ENCODE results near the gene TADA2B.

TADA2B gene

DNA sequence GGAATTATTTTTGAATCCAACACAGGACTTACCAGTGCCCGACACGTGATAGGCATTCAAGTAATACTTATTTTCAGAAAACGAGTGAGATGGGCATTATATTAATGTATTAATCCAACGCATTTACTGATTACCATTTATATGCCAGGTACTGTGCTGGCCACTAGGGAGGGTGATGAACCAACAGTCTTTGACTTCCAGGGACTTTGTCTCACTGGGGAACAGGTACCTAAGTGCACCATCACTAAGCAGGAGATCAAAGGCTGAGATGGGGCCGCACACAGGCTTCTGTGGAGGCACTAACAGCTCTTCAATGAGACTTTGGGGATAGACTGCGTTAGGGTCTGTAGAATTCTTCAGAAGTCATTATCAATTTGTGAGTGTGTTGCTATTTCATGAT lies 5.7 kb upstream of the TADA2B start:
- Histone ChIP-seq H3K4me3 (ENCODE audit: low read depth, low read length, poor library complexity, severe bottlenecking) (no peak overlapping the region), H3K27ac (ENCODE audit: low read depth, low read length, poor library complexity, severe bottlenecking) (no peak overlapping the region), H2AFZ (ENCODE audit: low read length) (no peak overlapping the region), H4K20me1 (ENCODE audit: insufficient read depth, low read length) (no peaks in the 10 kb centered on the region), H3K9me3 (ENCODE audit: low read length) (no peaks in the 10 kb centered on the region), H3K79me2 (ENCODE audit: insufficient read depth, low read length) (no peaks in the 10 kb centered on the region), H3K36me3 (ENCODE audit: insufficient read depth, low read length) (no peaks in the 10 kb centered on the region), H3K27me3 (ENCODE audit: insufficient read depth, low read length) (no peaks in the 10 kb centered on the region), H3K9me2 (ENCODE audit: low read depth, low read length) (no peaks in the 10 kb centered on the region), H3K4me2 (ENCODE audit: low read length) (no peak overlapping the region), H3F3A (ENCODE audit: insufficient read depth, low read length) (no peaks in the 10 kb centered on the region), H3K9ac (ENCODE audit: low read length) (no peak overlapping the region), H3K4me1 (ENCODE audit: insufficient read depth, low read length, severe bottlenecking) (no peaks in the 10 kb centered on the region)
- TF ChIP-seq, protein P1, sequence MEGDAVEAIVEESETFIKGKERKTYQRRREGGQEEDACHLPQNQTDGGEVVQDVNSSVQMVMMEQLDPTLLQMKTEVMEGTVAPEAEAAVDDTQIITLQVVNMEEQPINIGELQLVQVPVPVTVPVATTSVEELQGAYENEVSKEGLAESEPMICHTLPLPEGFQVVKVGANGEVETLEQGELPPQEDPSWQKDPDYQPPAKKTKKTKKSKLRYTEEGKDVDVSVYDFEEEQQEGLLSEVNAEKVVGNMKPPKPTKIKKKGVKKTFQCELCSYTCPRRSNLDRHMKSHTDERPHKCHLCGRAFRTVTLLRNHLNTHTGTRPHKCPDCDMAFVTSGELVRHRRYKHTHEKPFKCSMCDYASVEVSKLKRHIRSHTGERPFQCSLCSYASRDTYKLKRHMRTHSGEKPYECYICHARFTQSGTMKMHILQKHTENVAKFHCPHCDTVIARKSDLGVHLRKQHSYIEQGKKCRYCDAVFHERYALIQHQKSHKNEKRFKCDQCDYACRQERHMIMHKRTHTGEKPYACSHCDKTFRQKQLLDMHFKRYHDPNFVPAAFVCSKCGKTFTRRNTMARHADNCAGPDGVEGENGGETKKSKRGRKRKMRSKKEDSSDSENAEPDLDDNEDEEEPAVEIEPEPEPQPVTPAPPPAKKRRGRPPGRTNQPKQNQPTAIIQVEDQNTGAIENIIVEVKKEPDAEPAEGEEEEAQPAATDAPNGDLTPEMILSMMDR (IDR thresholded peaks at IDR 0.05; ENCODE audit: low read length) = peak; percentile 30; the same call in 1 of the 2 replicates
- TF ChIP-seq EZH2 (IDR thresholded peaks at IDR 0.05; ENCODE audit: borderline replicate concordance, low read length) = no peak

DNA sequence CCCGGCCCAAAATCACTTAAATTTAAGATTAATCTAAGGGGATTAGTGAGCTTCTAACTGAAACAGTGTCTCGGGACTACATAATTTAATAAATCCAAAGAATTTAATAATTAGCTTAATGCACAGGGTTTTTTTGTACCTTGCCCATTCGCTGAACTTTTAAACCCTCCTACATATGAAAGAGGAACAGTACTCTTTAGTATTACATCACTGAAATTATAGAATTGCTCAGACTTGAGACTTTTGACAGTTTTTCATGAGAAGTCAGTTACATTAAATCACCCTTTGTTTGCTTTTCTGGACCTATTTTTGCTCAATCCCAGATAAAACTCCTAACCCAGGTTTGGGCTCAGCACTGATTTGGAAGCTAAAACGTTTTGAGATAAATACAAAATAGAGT lies 2.4 kb upstream of the TADA2B start:
- H3K4me1 ChIP-seq (ENCODE audit: insufficient read depth, low read length, severe bottlenecking) = peaks cover 16% of the 10 kb centered on the region
- H3K79me2 ChIP-seq (ENCODE audit: insufficient read depth, low read length) = peaks cover 16% of the 10 kb centered on the region
- no peaks in the 10 kb centered on the region for H3K27me3 ChIP-seq (ENCODE audit: insufficient read depth, low read length)
- H3K4me2 ChIP-seq (ENCODE audit: low read length) = no peak overlapping the region
- H3K9me2 ChIP-seq (ENCODE audit: low read depth, low read length) = no peaks in the 10 kb centered on the region
- TF ChIP-seq EZH2 (IDR thresholded peaks at IDR 0.05; ENCODE audit: borderline replicate concordance, low read length) = no peak
- TF ChIP-seq, protein P1 (IDR thresholded peaks at IDR 0.05; ENCODE audit: low read length) = no peak
- H3K9me3 ChIP-seq (ENCODE audit: low read length) = no peaks in the 10 kb centered on the region
- H3K4me3 ChIP-seq (ENCODE audit: low read depth, low read length, poor library complexity, severe bottlenecking) = no peak overlapping the region
- no peaks in the 10 kb centered on the region for H4K20me1 ChIP-seq (ENCODE audit: insufficient read depth, low read length)
- no peak overlapping the region for H3K27ac ChIP-seq (ENCODE audit: low read depth, low read length, poor library complexity, severe bottlenecking)
- H2AFZ ChIP-seq (ENCODE audit: low read length) = no peak overlapping the region
- no peaks in the 10 kb centered on the region for H3K36me3 ChIP-seq (ENCODE audit: insufficient read depth, low read length)
- no peak overlapping the region for H3K9ac ChIP-seq (ENCODE audit: low read length)
- H3F3A ChIP-seq (ENCODE audit: insufficient read depth, low read length) = no peaks in the 10 kb centered on the region

- H2AFZ ChIP-seq (ENCODE audit: low read length) = no peak overlapping the region
- no peak overlapping the region for H3K4me3 ChIP-seq (ENCODE audit: low read depth, low read length, poor library complexity, severe bottlenecking)
- peaks cover 20% of the 10 kb centered on the region for H3K79me2 ChIP-seq (ENCODE audit: insufficient read depth, low read length)
- H3K4me1 ChIP-seq (ENCODE audit: insufficient read depth, low read length, severe bottlenecking) = peaks cover 20% of the 10 kb centered on the region
- no peaks in the 10 kb centered on the region for H3K36me3 ChIP-seq (ENCODE audit: insufficient read depth, low read length)
- no peaks in the 10 kb centered on the region for H3K9me3 ChIP-seq (ENCODE audit: low read length)
- H3K27ac ChIP-seq (ENCODE audit: low read depth, low read length, poor library complexity, severe bottlenecking) = no peak overlapping the region
- TF ChIP-seq, protein P1 (IDR thresholded peaks at IDR 0.05; ENCODE audit: low read length) = no peak
- TF ChIP-seq EZH2 (IDR thresholded peaks at IDR 0.05; ENCODE audit: borderline replicate concordance, low read length) = no peak
- H3K27me3 ChIP-seq (ENCODE audit: insufficient read depth, low read length) = no peaks in the 10 kb centered on the region
- H3K9me2 ChIP-seq (ENCODE audit: low read depth, low read length) = no peaks in the 10 kb centered on the region
- H4K20me1 ChIP-seq (ENCODE audit: insufficient read depth, low read length) = no peaks in the 10 kb centered on the region
- no peak overlapping the region for H3K4me2 ChIP-seq (ENCODE audit: low read length)
- H3F3A ChIP-seq (ENCODE audit: insufficient read depth, low read length) = no peaks in the 10 kb centered on the region
- H3K9ac ChIP-seq (ENCODE audit: low read length) = no peak overlapping the region
These were observed 1.9 kb upstream of the TADA2B start for GRCh38 chr4:7041246-7041645.

All from OCI-LY1 (cell line).